ENCODE results near the gene TUFT1.

Gene TUFT1

DNA sequence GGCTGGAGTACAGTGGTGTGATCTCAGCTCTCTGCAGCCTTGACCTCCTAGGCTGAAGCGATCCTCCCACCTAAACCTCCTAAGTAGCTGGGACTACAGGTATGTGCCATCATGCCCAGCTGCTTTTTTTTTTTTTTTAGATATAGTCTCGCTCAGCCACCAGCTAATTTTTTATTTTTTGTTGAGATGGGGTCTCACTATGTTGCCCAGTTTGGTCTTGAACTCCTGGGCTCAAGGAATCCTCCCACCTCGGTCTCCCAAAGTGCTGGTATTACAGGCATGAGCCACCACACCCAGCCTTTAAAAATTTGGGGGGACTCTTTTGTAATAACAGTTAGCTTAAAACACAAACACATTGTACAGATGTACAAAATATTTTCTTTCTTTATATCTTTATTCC lies 70.0 kb downstream of the TUFT1 start:
- TF ChIP-seq, protein P1, sequence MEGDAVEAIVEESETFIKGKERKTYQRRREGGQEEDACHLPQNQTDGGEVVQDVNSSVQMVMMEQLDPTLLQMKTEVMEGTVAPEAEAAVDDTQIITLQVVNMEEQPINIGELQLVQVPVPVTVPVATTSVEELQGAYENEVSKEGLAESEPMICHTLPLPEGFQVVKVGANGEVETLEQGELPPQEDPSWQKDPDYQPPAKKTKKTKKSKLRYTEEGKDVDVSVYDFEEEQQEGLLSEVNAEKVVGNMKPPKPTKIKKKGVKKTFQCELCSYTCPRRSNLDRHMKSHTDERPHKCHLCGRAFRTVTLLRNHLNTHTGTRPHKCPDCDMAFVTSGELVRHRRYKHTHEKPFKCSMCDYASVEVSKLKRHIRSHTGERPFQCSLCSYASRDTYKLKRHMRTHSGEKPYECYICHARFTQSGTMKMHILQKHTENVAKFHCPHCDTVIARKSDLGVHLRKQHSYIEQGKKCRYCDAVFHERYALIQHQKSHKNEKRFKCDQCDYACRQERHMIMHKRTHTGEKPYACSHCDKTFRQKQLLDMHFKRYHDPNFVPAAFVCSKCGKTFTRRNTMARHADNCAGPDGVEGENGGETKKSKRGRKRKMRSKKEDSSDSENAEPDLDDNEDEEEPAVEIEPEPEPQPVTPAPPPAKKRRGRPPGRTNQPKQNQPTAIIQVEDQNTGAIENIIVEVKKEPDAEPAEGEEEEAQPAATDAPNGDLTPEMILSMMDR (IDR thresholded peaks at IDR 0.05; ENCODE audit: control insufficient read depth, insufficient read depth, low read depth, low read length, missing control alignments) = no peak
- no peak overlapping the region for H3K4me3 ChIP-seq (ENCODE audit: control insufficient read depth, low read depth, low read length)
- DNase-seq (ENCODE audit: low read depth) = no peak

DNA sequence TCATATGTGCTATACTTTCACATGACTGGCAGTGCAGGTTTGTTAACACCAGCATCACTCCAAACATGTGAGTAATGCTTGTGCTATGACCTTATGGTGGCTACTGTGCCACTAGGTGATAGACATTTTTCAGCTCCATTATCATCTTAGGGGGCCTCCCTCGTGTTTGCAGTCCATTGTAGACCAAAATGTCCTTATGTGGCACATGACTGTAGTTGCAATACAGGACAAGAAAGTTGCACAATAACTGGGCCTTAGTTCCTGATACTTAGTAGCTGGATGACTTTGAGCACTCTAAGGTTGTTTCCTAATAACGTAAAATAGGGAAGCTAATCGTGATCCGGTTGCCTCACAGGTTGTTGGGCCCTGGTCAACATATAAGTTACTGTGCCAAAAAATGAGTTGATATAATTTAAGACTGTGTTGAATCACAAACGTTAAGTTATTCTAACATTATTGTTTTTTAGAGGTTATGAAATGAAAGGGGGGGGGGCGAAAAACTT lies 71.2 kb downstream of the TUFT1 start:
- DNase-seq (ENCODE audit: low read depth) = peak; percentile 31
- no peak overlapping the region for H3K4me3 ChIP-seq (ENCODE audit: control insufficient read depth, low read depth, low read length)

GRCh38 chr1:151611832-151612500 lies 71.9 kb downstream of the TUFT1 start, which contains the start of gene SNX27:
Gene SNX27 (plus strand): TSS chr1:151612050. CDS start chr1:151612202, 152 bp downstream.
- peak; percentile 62 for DNase-seq (ENCODE audit: low read depth)
- TF ChIP-seq, protein P1 (IDR thresholded peaks at IDR 0.05; ENCODE audit: control insufficient read depth, insufficient read depth, low read depth, low read length, missing control alignments) = no peak
- H3K4me3 ChIP-seq (ENCODE audit: control insufficient read depth, low read depth, low read length) = peak within 1 kb of the TSS; percentile 74

More for the DNA sequence above, 71.2 kb downstream of the TUFT1 start:
- TF ChIP-seq, protein P1 (IDR thresholded peaks at IDR 0.05; ENCODE audit: control insufficient read depth, insufficient read depth, low read depth, low read length, missing control alignments) = no peak

DNA sequence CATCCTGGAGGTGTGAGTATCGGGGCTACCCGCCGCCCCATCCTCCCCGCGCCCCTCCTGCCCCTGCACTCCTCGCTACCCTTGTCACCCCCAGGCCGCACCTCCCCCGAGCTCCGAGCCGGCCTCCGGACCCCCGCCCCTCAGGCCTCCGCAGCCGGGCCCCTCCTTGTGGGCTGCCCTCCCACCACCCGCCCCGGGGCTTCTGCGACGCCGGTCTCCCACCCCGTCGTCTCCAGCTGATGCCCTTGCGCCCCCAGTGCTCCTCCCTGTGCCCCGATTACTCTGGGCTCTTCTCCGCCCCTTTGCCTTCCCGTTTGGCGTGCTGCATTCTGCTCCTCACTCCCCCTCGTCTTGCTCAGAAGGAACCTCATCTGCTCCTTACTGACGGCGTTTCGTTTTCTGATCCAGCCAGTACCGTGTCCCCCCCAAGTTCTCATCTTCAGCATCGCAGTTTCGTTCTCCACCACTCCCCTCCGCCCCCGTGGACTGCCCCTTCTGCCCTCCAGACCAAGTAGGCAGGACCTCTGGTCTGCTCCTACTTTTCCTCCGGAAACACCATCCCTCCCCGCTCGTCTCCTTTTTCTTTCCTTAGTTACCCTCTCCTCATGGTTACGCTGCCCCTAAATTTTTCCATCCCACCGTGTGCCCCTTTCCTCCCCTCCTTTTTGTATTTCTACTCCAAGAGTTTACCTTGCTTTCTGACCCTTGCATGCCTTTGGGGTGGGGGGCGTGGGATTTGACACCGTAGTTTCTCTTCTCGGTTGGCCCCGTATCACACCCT lies 72.6 kb downstream of the TUFT1 start:
- TF ChIP-seq, protein P1 (IDR thresholded peaks at IDR 0.05; ENCODE audit: control insufficient read depth, insufficient read depth, low read depth, low read length, missing control alignments) = no peak
- no peak for DNase-seq (ENCODE audit: low read depth)
- peak overlapping the region; percentile 74 for H3K4me3 ChIP-seq (ENCODE audit: control insufficient read depth, low read depth, low read length)

- H3K4me3 ChIP-seq (ENCODE audit: control insufficient read depth, low read depth, low read length) = peak overlapping the region; percentile 74
- TF ChIP-seq, protein P1 (IDR thresholded peaks at IDR 0.05; ENCODE audit: control insufficient read depth, insufficient read depth, low read depth, low read length, missing control alignments) = no peak
- no peak for DNase-seq (ENCODE audit: low read depth)
These were observed 73.2 kb downstream of the TUFT1 start for GRCh38 chr1:151613282-151613780.

GRCh38 chr1:151615711-151616504 lies 75.8 kb downstream of the TUFT1 start:
- TF ChIP-seq, protein P1 (IDR thresholded peaks at IDR 0.05; ENCODE audit: control insufficient read depth, insufficient read depth, low read depth, low read length, missing control alignments) = no peak
- no peak overlapping the region for H3K4me3 ChIP-seq (ENCODE audit: control insufficient read depth, low read depth, low read length)
- no peak for DNase-seq (ENCODE audit: low read depth)
